BJ (cell line): Measurements from ENCODE around the gene ZNF385B. TPM values are rescaled to one million over a fixed set of nuclear protein-coding genes. Genes with fewer than 3 reads are reported as not detected.

Source experiments
- CTCF ChIA-PET: fragments of 350-600 bp; formaldehyde crosslinking; extraction: SDS; loops from one replicate; lab custom pipeline; 2021; ENCODE audit warnings: antibody characterized with exemption, inconsistent platforms; lab: Yijun Ruan, JAX
- POLR2A ChIA-PET: fragments of 300-600 bp; sonication (Branson Sonifier 250); formaldehyde crosslinking; extraction: SDS; loops from one replicate; lab custom pipeline; 2021; ENCODE audit warnings: antibody characterized with exemption; lab: Charles Lee
- DNase-seq: peaks from one replicate; pipeline ENCODE4 v3.0.0-alpha.2; 2011; ENCODE audit warnings: low read depth
- H3K27me3 ChIP-seq: 2 replicates; pipeline ENCODE4 v1.6.0; 2011; ENCODE audit warnings: low read length; ENCODE audit not compliant: control insufficient read depth, insufficient read depth
- H3K36me3 ChIP-seq: 2 replicates; pipeline ENCODE4 v1.5.1; 2011; ENCODE audit warnings: low read length; ENCODE audit not compliant: control insufficient read depth, insufficient read depth
- H3K4me3 ChIP-seq: 2 replicates; pipeline ENCODE4 v1.5.1; 2011; ENCODE audit warnings: low read depth, mild to moderate bottlenecking, control low read depth, low read length
- CTCF ChIP-seq: IDR thresholded peaks from 2 replicates; pipeline ENCODE4 v1.5.1; 2011; ENCODE audit warnings: low read depth, mild to moderate bottlenecking, control low read depth, inconsistent platforms, low read length, moderate library complexity; ENCODE audit not compliant: insufficient read depth
- polyA plus RNA-seq: library from polyadenylated mRNA; depleted of rRNA; stranded (reverse); fragments of >200 nt; gene quantifications from 2 replicates; pipeline ENCODE4 v1.2.3, GENCODE V29; 2011

ZNF385B gene
- polyA plus RNA-seq, 1 experiment = 0.22 TPM

GRCh38 chr2:179826297-179826696 is 35.1 kb downstream of the ZNF385B start:
- no peak for TF ChIP-seq CTCF
- no peak for DNase-seq
- ChIA-PET CTCF (interaction anchor here (0.6 to 0.8 kb wide), 2 partner anchors 250 to 277 kb away, joined by 3 read pairs; no protein-coding TSS in a partner anchor), POLR2A (no interaction called here)
- Histone ChIP-seq H3K36me3 (no peaks in the 10 kb centered on the region), H3K27me3 (no peaks in the 10 kb centered on the region), H3K4me3 (no peak overlapping the region)

DNA sequence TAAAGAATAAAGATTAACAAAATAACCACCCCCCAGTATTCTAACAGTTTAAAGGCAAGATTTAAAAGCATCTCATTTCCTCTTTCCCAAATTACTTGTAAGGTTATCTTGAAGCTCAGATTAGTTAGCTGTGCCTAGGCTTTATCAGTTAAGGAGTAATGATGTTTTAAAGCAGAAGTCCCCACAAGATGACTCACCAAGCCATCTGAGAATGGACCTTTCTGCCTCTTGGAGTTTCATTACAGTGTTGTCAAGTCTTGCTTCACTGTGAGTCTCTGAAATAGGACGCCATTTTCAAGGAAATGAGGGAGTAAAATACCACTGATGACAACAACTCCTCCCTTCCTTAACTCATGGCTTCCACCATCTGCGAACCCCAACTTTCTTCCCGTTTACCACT is 35.9 kb downstream of the ZNF385B start:
- Histone ChIP-seq H3K4me3 (no peak overlapping the region), H3K27me3 (no peaks in the 10 kb centered on the region), H3K36me3 (no peaks in the 10 kb centered on the region)
- no peak for TF ChIP-seq CTCF
- CTCF ChIA-PET = interaction anchor here (0.8 kb wide), 1 partner anchor 251 kb away, joined by 3 read pairs; no protein-coding TSS in a partner anchor
- POLR2A ChIA-PET = no interaction called here
- no peak for DNase-seq

DNA sequence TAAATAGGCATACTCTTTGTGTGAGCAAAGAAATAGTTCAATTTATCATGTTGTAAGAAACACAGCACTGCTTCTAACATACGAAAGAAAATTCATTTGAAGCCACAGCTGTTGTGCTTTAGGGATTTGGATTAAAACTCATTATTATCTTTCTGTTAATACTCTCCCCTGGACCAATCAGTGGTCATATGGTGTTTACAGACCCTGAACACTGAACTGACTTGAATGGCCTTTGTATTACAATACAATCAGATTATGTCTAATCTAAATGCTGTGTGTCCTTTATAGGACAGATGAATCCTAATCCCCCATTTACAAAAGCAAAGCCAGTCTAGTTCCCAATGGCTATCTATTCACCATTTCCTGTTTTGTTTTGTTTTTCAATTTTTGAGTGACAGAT is 36.5 kb downstream of the ZNF385B start:
- CTCF ChIA-PET = no interaction called here
- DNase-seq = no peak
- POLR2A ChIA-PET = no interaction called here
- no peak for TF ChIP-seq CTCF
- no peak overlapping the region for H3K4me3 ChIP-seq
- no peaks in the 10 kb centered on the region for H3K36me3 ChIP-seq
- no peaks in the 10 kb centered on the region for H3K27me3 ChIP-seq

GRCh38 chr2:179822540-179822939 is 38.9 kb downstream of the ZNF385B start:
- no peaks in the 10 kb centered on the region for H3K36me3 ChIP-seq
- no peaks in the 10 kb centered on the region for H3K27me3 ChIP-seq
- no peak overlapping the region for H3K4me3 ChIP-seq
- no peak for DNase-seq
- ChIA-PET CTCF (no interaction called here), POLR2A (no interaction called here)
- TF ChIP-seq CTCF = no peak

GRCh38 chr2:179818546-179818945 is 42.9 kb downstream of the ZNF385B start:
- no peak for TF ChIP-seq CTCF
- CTCF ChIA-PET = no interaction called here
- DNase-seq = no peak

More at GRCh38 chr2:179818546-179818945, 42.9 kb downstream of the ZNF385B start:
- Histone ChIP-seq H3K27me3 (no peaks in the 10 kb centered on the region), H3K4me3 (no peak overlapping the region), H3K36me3 (no peaks in the 10 kb centered on the region)
- POLR2A ChIA-PET = no interaction called here
